ENCODE results near the gene PLEKHA6.

The PLEKHA6 gene

GRCh38 chr1:204359474-204360255 lies at the start of gene PLEKHA6:
PLEKHA6 (minus strand) TSS chr1:204359929; CDS start chr1:204273727, 86,202 bp downstream.
- no peak for DNase-seq (ENCODE audit: low read depth, low spot score)

GRCh38 chr1:204409123-204409522 lies 49.4 kb upstream of the PLEKHA6 start:
- DNase-seq (ENCODE audit: low read depth, low spot score), result no peak

- no peak for DNase-seq (ENCODE audit: low read depth, low spot score)
Observed at GRCh38 chr1:204408602-204409001, 48.9 kb upstream of the PLEKHA6 start.

GRCh38 chr1:204408074-204408507 lies 48.4 kb upstream of the PLEKHA6 start:
- peak; percentile 36 for DNase-seq (ENCODE audit: low read depth, low spot score)

GRCh38 chr1:204407295-204407971 lies 47.7 kb upstream of the PLEKHA6 start:
- no peak for DNase-seq (ENCODE audit: low read depth, low spot score)

- DNase-seq (ENCODE audit: low read depth, low spot score), result no peak
Observed at GRCh38 chr1:204406621-204407020, 46.9 kb upstream of the PLEKHA6 start.

- no peak for DNase-seq (ENCODE audit: low read depth, low spot score)
Observed at GRCh38 chr1:204405988-204406387, 46.3 kb upstream of the PLEKHA6 start.

- no peak for DNase-seq (ENCODE audit: low read depth, low spot score)
Observed at GRCh38 chr1:204404629-204405028, 44.9 kb upstream of the PLEKHA6 start.

GRCh38 chr1:204402391-204402790 lies 42.7 kb upstream of the PLEKHA6 start:
- DNase-seq (ENCODE audit: low read depth, low spot score), result no peak

- no peak for DNase-seq (ENCODE audit: low read depth, low spot score)
Observed at GRCh38 chr1:204401730-204402129, 42.0 kb upstream of the PLEKHA6 start.

GRCh38 chr1:204400882-204401510 lies 41.3 kb upstream of the PLEKHA6 start:
- DNase-seq (ENCODE audit: low read depth, low spot score), result no peak

- DNase-seq (ENCODE audit: low read depth, low spot score), result peak; percentile 33
Observed at GRCh38 chr1:204398197-204399125, 38.7 kb upstream of the PLEKHA6 start.

- no peak for DNase-seq (ENCODE audit: low read depth, low spot score)
Observed at GRCh38 chr1:204396015-204396583, 36.4 kb upstream of the PLEKHA6 start.

- DNase-seq (ENCODE audit: low read depth, low spot score), result no peak
Observed at GRCh38 chr1:204391629-204392028, 31.9 kb upstream of the PLEKHA6 start.

GRCh38 chr1:204390751-204391466 lies 31.2 kb upstream of the PLEKHA6 start:
- no peak for DNase-seq (ENCODE audit: low read depth, low spot score)

- no peak for DNase-seq (ENCODE audit: low read depth, low spot score)
Observed at GRCh38 chr1:204385727-204386126, 26.0 kb upstream of the PLEKHA6 start.

GRCh38 chr1:204384636-204385352 lies 25.1 kb upstream of the PLEKHA6 start:
- DNase-seq (ENCODE audit: low read depth, low spot score), result no peak

- DNase-seq (ENCODE audit: low read depth, low spot score), result no peak
Observed at GRCh38 chr1:204383163-204383904, 23.6 kb upstream of the PLEKHA6 start.

GRCh38 chr1:204382714-204383083 lies 23.0 kb upstream of the PLEKHA6 start:
- no peak for DNase-seq (ENCODE audit: low read depth, low spot score)

All from smooth muscle cell of the brain vasculature (primary cell).